ENCODE measurements around the gene CADM1.

The CADM1 gene

GRCh38 chr11:115238086-115238485 is 266.1 kb downstream of the CADM1 start:
- Histone ChIP-seq H3K9me3 (ENCODE audit: insufficient read depth, low read depth, low read length) (no peaks in the 10 kb centered on the region), H3K4me3 (ENCODE audit: low read length) (no peak overlapping the region), H3K36me3 (ENCODE audit: insufficient read depth, low read length) (no peaks in the 10 kb centered on the region; the same call in 1 of the 2 replicates), H3K9ac (ENCODE audit: low read depth, low read length) (no peak overlapping the region), H3K4me1 (ENCODE audit: insufficient read depth, low read length) (no peaks in the 10 kb centered on the region; the same call in 1 of the 2 replicates), H3K27ac (ENCODE audit: low read depth, low read length) (no peak overlapping the region), H3K27me3 (ENCODE audit: insufficient read depth, low read length) (no peaks in the 10 kb centered on the region)
- 91% methylated on average over 4 of the region's 4 CpGs for WGBS

GRCh38 chr11:115237578-115237977 is 266.6 kb downstream of the CADM1 start:
- no peaks in the 10 kb centered on the region for H3K27me3 ChIP-seq (ENCODE audit: insufficient read depth, low read length)
- no peaks in the 10 kb centered on the region for H3K9me3 ChIP-seq (ENCODE audit: insufficient read depth, low read depth, low read length)
- 92% methylated on average over 3 of the region's 3 CpGs for WGBS

GRCh38 chr11:115234794-115235193 is 269.4 kb downstream of the CADM1 start:
- no peak overlapping the region for H3K27ac ChIP-seq (ENCODE audit: low read depth, low read length)
- WGBS, result 98% methylated on average over 4 of the region's 4 CpGs

More at GRCh38 chr11:115237578-115237977, 266.6 kb downstream of the CADM1 start:
- Histone ChIP-seq H3K9ac (ENCODE audit: low read depth, low read length) (no peak overlapping the region), H3K27ac (ENCODE audit: low read depth, low read length) (no peak overlapping the region), H3K36me3 (ENCODE audit: insufficient read depth, low read length) (no peaks in the 10 kb centered on the region; the same call in 1 of the 2 replicates), H3K4me3 (ENCODE audit: low read length) (no peak overlapping the region), H3K4me1 (ENCODE audit: insufficient read depth, low read length) (no peaks in the 10 kb centered on the region)

GRCh38 chr11:115226556-115226955 is 277.7 kb downstream of the CADM1 start:
- H3K27me3 ChIP-seq (ENCODE audit: insufficient read depth, low read length), result no peaks in the 10 kb centered on the region
- H3K27ac ChIP-seq (ENCODE audit: low read depth, low read length), result peak overlapping the region; percentile 89
- no peaks in the 10 kb centered on the region for H3K9me3 ChIP-seq (ENCODE audit: insufficient read depth, low read depth, low read length)
- peaks cover 64% of the 10 kb centered on the region for H3K4me1 ChIP-seq (ENCODE audit: insufficient read depth, low read length)
- H3K4me3 ChIP-seq (ENCODE audit: low read length), result no peak overlapping the region
- peaks cover 17% of the 10 kb centered on the region; the same call in 1 of the 2 replicates for H3K36me3 ChIP-seq (ENCODE audit: insufficient read depth, low read length)
- WGBS, result 55% methylated on average over 2 of the region's 2 CpGs
- H3K9ac ChIP-seq (ENCODE audit: low read depth, low read length), result peak overlapping the region; percentile 63; the same call in 1 of the 2 replicates

More at GRCh38 chr11:115234794-115235193, 269.4 kb downstream of the CADM1 start:
- no peaks in the 10 kb centered on the region for H3K27me3 ChIP-seq (ENCODE audit: insufficient read depth, low read length)
- no peak overlapping the region for H3K4me3 ChIP-seq (ENCODE audit: low read length)
- H3K4me1 ChIP-seq (ENCODE audit: insufficient read depth, low read length), result no peaks in the 10 kb centered on the region
- H3K9me3 ChIP-seq (ENCODE audit: insufficient read depth, low read depth, low read length), result no peaks in the 10 kb centered on the region
- H3K36me3 ChIP-seq (ENCODE audit: insufficient read depth, low read length), result peaks cover 5% of the 10 kb centered on the region; the same call in 1 of the 2 replicates
- H3K9ac ChIP-seq (ENCODE audit: low read depth, low read length), result no peak overlapping the region

- Histone ChIP-seq H3K27ac (ENCODE audit: low read depth, low read length) (peak overlapping the region; percentile 12; the same call in 1 of the 2 replicates), H3K9me3 (ENCODE audit: insufficient read depth, low read depth, low read length) (no peaks in the 10 kb centered on the region), H3K27me3 (ENCODE audit: insufficient read depth, low read length) (no peaks in the 10 kb centered on the region), H3K4me3 (ENCODE audit: low read length) (no peak overlapping the region), H3K36me3 (ENCODE audit: insufficient read depth, low read length) (peaks cover 12% of the 10 kb centered on the region; the same call in 1 of the 2 replicates), H3K4me1 (ENCODE audit: insufficient read depth, low read length) (peaks cover 71% of the 10 kb centered on the region), H3K9ac (ENCODE audit: low read depth, low read length) (no peak overlapping the region)
- 95% methylated on average over 4 of the region's 4 CpGs for WGBS
Measured at GRCh38 chr11:115224551-115224950, 279.7 kb downstream of the CADM1 start.

- H3K27me3 ChIP-seq (ENCODE audit: insufficient read depth, low read length), result no peaks in the 10 kb centered on the region
- peaks cover 70% of the 10 kb centered on the region for H3K4me1 ChIP-seq (ENCODE audit: insufficient read depth, low read length)
- peak overlapping the region; percentile 59 for H3K27ac ChIP-seq (ENCODE audit: low read depth, low read length)
- peaks cover 1% of the 10 kb centered on the region; the same call in 1 of the 2 replicates for H3K36me3 ChIP-seq (ENCODE audit: insufficient read depth, low read length)
- 92% methylated on average over 5 of the region's 5 CpGs for WGBS
- H3K9me3 ChIP-seq (ENCODE audit: insufficient read depth, low read depth, low read length), result no peaks in the 10 kb centered on the region
- peak overlapping the region; percentile 15; the same call in 1 of the 2 replicates for H3K9ac ChIP-seq (ENCODE audit: low read depth, low read length)
- H3K4me3 ChIP-seq (ENCODE audit: low read length), result no peak overlapping the region
Measured at GRCh38 chr11:115222863-115223530, 281.2 kb downstream of the CADM1 start.

- H3K9ac ChIP-seq (ENCODE audit: low read depth, low read length), result peak overlapping the region; percentile 12; the same call in 1 of the 2 replicates
- H3K4me1 ChIP-seq (ENCODE audit: insufficient read depth, low read length), result peaks cover 64% of the 10 kb centered on the region
- H3K36me3 ChIP-seq (ENCODE audit: insufficient read depth, low read length), result no peaks in the 10 kb centered on the region; the same call in 1 of the 2 replicates
- H3K27me3 ChIP-seq (ENCODE audit: insufficient read depth, low read length), result no peaks in the 10 kb centered on the region
- no peak overlapping the region for H3K4me3 ChIP-seq (ENCODE audit: low read length)
- H3K9me3 ChIP-seq (ENCODE audit: insufficient read depth, low read depth, low read length), result no peaks in the 10 kb centered on the region
- 44% methylated on average over 5 of the region's 5 CpGs for WGBS
- H3K27ac ChIP-seq (ENCODE audit: low read depth, low read length), result peak overlapping the region; percentile 77
Measured at GRCh38 chr11:115222218-115222862, 281.9 kb downstream of the CADM1 start.

- H3K27me3 ChIP-seq (ENCODE audit: insufficient read depth, low read length), result no peaks in the 10 kb centered on the region
- H3K9ac ChIP-seq (ENCODE audit: low read depth, low read length), result no peak overlapping the region; the same call in 1 of the 2 replicates
- peaks cover 57% of the 10 kb centered on the region for H3K4me1 ChIP-seq (ENCODE audit: insufficient read depth, low read length)
- 62% methylated on average over 2 of the region's 2 CpGs for WGBS
- H3K4me3 ChIP-seq (ENCODE audit: low read length), result no peak overlapping the region
- H3K36me3 ChIP-seq (ENCODE audit: insufficient read depth, low read length), result no peaks in the 10 kb centered on the region; the same call in 1 of the 2 replicates
- H3K27ac ChIP-seq (ENCODE audit: low read depth, low read length), result peak overlapping the region; percentile 77
- no peaks in the 10 kb centered on the region for H3K9me3 ChIP-seq (ENCODE audit: insufficient read depth, low read depth, low read length)
Measured at GRCh38 chr11:115221461-115222069, 282.6 kb downstream of the CADM1 start.

GRCh38 chr11:115220911-115221310 is 283.3 kb downstream of the CADM1 start:
- H3K4me1 ChIP-seq (ENCODE audit: insufficient read depth, low read length), result peaks cover 57% of the 10 kb centered on the region
- H3K9me3 ChIP-seq (ENCODE audit: insufficient read depth, low read depth, low read length), result no peaks in the 10 kb centered on the region
- 97% methylated on average over 4 of the region's 4 CpGs for WGBS
- H3K4me3 ChIP-seq (ENCODE audit: low read length), result no peak overlapping the region
- H3K27me3 ChIP-seq (ENCODE audit: insufficient read depth, low read length), result no peaks in the 10 kb centered on the region
- no peaks in the 10 kb centered on the region; the same call in 1 of the 2 replicates for H3K36me3 ChIP-seq (ENCODE audit: insufficient read depth, low read length)
- H3K27ac ChIP-seq (ENCODE audit: low read depth, low read length), result no peak overlapping the region; the same call in 1 of the 2 replicates
- H3K9ac ChIP-seq (ENCODE audit: low read depth, low read length), result no peak overlapping the region

GRCh38 chr11:115220423-115220822 is 283.8 kb downstream of the CADM1 start:
- H3K27me3 ChIP-seq (ENCODE audit: insufficient read depth, low read length), result no peaks in the 10 kb centered on the region
- H3K36me3 ChIP-seq (ENCODE audit: insufficient read depth, low read length), result no peaks in the 10 kb centered on the region; the same call in 1 of the 2 replicates
- H3K9ac ChIP-seq (ENCODE audit: low read depth, low read length), result no peak overlapping the region
- no peak overlapping the region for H3K27ac ChIP-seq (ENCODE audit: low read depth, low read length)
- H3K9me3 ChIP-seq (ENCODE audit: insufficient read depth, low read depth, low read length), result no peaks in the 10 kb centered on the region
- H3K4me1 ChIP-seq (ENCODE audit: insufficient read depth, low read length), result peaks cover 52% of the 10 kb centered on the region
- no peak overlapping the region for H3K4me3 ChIP-seq (ENCODE audit: low read length)
- WGBS, result 98% methylated on average over 6 of the region's 6 CpGs

- Histone ChIP-seq H3K4me3 (ENCODE audit: low read length) (no peak overlapping the region), H3K9me3 (ENCODE audit: insufficient read depth, low read depth, low read length) (no peaks in the 10 kb centered on the region), H3K27me3 (ENCODE audit: insufficient read depth, low read length) (no peaks in the 10 kb centered on the region), H3K4me1 (ENCODE audit: insufficient read depth, low read length) (peaks cover 41% of the 10 kb centered on the region), H3K9ac (ENCODE audit: low read depth, low read length) (no peak overlapping the region), H3K27ac (ENCODE audit: low read depth, low read length) (no peak overlapping the region), H3K36me3 (ENCODE audit: insufficient read depth, low read length) (no peaks in the 10 kb centered on the region; the same call in 1 of the 2 replicates)
- WGBS, result 93% methylated on average over 3 of the region's 3 CpGs
Measured at GRCh38 chr11:115219376-115219775, 284.8 kb downstream of the CADM1 start.
